ENCODE measurements around the gene LCK.

GRCh38 chr1:32242341-32242851 is 8.7 kb upstream of the LCK start:
- TF ChIP-seq CTCF (IDR thresholded peaks at IDR 0.05) (no peak), NR2C2 (CRISPR knock-in tag; IDR thresholded peaks at IDR 0.05) (no peak), ETV6 (CRISPR knock-in tag; IDR thresholded peaks at IDR 0.05) (no peak), TCF7 (CRISPR knock-in tag; IDR thresholded peaks at IDR 0.05; ENCODE audit: low read depth) (no peak), SP1 (CRISPR knock-in tag; conservative IDR thresholded peaks at IDR 0.05) (no peak), RELA (CRISPR knock-in tag; IDR thresholded peaks at IDR 0.05; ENCODE audit: borderline replicate concordance) (no peak)
- TF ChIP-seq, protein P1, sequence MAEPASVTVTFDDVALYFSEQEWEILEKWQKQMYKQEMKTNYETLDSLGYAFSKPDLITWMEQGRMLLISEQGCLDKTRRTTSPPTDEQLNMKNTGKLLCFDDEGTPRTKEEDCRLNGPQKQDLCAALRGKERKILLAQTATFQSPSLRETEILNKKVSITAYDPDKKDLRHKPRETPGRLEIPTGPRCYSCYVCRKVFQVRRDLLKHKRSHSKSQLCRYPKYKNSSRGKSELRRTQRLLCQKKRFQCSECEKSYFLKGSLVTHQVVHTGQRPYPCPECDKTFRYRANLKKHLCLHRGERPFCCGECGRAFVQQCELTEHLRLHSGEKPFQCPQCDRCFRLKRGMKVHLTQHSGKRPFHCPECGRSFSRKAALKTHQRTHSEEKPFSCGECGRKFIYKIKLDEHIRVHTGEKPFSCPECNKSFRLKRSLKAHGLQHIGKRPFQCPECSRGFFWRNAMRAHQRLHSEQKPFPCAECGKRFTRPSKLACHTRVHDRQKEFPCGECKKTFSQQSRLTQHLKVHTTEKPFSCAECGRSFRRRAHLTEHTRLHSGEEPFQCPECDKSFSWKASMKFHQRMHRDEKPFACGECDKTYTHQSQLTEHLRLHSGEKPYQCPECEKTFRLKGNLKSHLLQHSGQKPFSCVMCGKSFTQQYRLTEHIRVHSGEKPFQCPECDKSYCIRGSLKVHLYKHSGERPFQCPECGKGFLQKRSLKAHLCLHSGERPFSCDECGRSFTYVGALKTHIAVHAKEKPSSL (CRISPR knock-in tag; conservative IDR thresholded peaks at IDR 0.05): no peak
